ENCODE measurements around the gene RPL21. TPM values are rescaled to one million over a fixed set of nuclear protein-coding genes. Genes with fewer than 3 reads are reported as not detected.

RPL21 gene
- total RNA-seq, 1 experiment from 2014 or later: 711 TPM

DNA sequence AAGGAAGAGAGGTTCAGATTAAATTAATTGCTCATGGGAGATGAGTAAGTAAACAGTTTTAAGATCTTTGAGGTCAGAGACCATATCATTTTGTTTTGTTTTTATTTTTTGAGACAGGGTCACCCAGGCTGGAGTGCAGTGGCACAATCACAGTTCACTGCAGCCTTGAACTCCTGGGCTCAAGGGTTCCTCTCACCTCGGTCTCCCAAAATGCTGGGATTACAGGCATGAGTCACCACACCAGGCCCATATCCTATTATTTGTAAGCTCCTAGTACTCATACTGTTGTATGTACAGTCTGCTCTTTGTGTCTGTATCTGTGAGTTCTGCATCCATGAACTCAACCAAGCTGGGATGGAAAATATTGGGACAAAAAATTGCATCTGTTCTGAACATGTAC lies 13.3 kb downstream of the RPL21 start:
- TF ChIP-seq, protein P1, sequence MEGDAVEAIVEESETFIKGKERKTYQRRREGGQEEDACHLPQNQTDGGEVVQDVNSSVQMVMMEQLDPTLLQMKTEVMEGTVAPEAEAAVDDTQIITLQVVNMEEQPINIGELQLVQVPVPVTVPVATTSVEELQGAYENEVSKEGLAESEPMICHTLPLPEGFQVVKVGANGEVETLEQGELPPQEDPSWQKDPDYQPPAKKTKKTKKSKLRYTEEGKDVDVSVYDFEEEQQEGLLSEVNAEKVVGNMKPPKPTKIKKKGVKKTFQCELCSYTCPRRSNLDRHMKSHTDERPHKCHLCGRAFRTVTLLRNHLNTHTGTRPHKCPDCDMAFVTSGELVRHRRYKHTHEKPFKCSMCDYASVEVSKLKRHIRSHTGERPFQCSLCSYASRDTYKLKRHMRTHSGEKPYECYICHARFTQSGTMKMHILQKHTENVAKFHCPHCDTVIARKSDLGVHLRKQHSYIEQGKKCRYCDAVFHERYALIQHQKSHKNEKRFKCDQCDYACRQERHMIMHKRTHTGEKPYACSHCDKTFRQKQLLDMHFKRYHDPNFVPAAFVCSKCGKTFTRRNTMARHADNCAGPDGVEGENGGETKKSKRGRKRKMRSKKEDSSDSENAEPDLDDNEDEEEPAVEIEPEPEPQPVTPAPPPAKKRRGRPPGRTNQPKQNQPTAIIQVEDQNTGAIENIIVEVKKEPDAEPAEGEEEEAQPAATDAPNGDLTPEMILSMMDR (conservative IDR thresholded peaks at IDR 0.05): no peak
- no peak for TF ChIP-seq EZH2 (IDR thresholded peaks at IDR 0.05; ENCODE audit: low read depth)
- H3K36me3 ChIP-seq (ENCODE audit: low read depth): no peaks in the 10 kb centered on the region
- H3K79me2 ChIP-seq (ENCODE audit: low read depth): no peaks in the 10 kb centered on the region
- POLR2A ChIA-PET (ENCODE audit: unreplicated experiment): interaction anchor here (0.6 kb wide), 1 partner anchor 14 kb away, joined by 3 read pairs; no protein-coding TSS in a partner anchor
- no peaks in the 10 kb centered on the region for H3K9me3 ChIP-seq (ENCODE audit: insufficient read depth, low read depth)
- H3K27me3 ChIP-seq (ENCODE audit: insufficient read depth, low read depth): no peaks in the 10 kb centered on the region
- CTCF ChIA-PET: no interaction called here
- intact Hi-C loops (cut with micrococcal nuclease; ENCODE audit: unreplicated experiment): no loop called here
- no TSS peak for BruUV-seq (replicated peaks)
- H3K27ac ChIP-seq: no peak overlapping the region
- peaks cover 48% of the 10 kb centered on the region for H3F3A ChIP-seq (ENCODE audit: insufficient read depth, low read depth)
- H2AFZ ChIP-seq: no peak overlapping the region
- H3K9me2 ChIP-seq (ENCODE audit: insufficient read depth): no peaks in the 10 kb centered on the region
- DNase-seq: no peak
- H3K4me2 ChIP-seq: no peak overlapping the region
- no peak overlapping the region for H3K4me3 ChIP-seq
- peaks cover 29% of the 10 kb centered on the region for H3K4me1 ChIP-seq (replicated peaks; ENCODE audit: insufficient read depth)
- no peaks in the 10 kb centered on the region for H4K20me1 ChIP-seq (ENCODE audit: insufficient read depth)

DNA sequence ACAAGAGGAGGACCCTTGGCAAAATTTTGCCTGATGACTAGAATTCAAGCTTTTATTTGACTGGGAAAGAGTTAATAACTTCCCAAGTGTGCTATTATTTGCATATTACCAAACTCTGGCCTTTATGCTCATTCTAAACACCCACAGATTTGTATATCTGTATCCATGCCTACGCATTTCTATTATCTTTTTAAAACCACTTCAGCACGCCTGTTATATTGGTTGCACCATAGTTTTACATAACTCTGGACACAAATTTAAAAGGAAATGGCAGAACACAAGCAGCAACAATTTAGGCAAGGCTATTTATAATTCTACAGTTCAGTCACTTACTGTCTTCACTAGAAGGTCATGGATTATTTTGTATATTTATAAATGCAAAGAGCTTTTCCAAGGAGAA lies 15.6 kb downstream of the RPL21 start:
- TF ChIP-seq EZH2 (IDR thresholded peaks at IDR 0.05; ENCODE audit: low read depth): no peak
- TF ChIP-seq, protein P1 (conservative IDR thresholded peaks at IDR 0.05): no peak
- intact Hi-C loops (cut with micrococcal nuclease; ENCODE audit: unreplicated experiment): no loop called here
- no peaks in the 10 kb centered on the region for H3K36me3 ChIP-seq (ENCODE audit: low read depth)
- H2AFZ ChIP-seq: no peak overlapping the region
- no peaks in the 10 kb centered on the region for H4K20me1 ChIP-seq (ENCODE audit: insufficient read depth)
- H3F3A ChIP-seq (ENCODE audit: insufficient read depth, low read depth): peaks cover 35% of the 10 kb centered on the region; the same call in 1 of the 2 replicates
- no peaks in the 10 kb centered on the region for H3K9me3 ChIP-seq (ENCODE audit: insufficient read depth, low read depth)
- POLR2A ChIA-PET (ENCODE audit: unreplicated experiment): no interaction called here
- H3K4me1 ChIP-seq (replicated peaks; ENCODE audit: insufficient read depth): peaks cover 22% of the 10 kb centered on the region
- no peaks in the 10 kb centered on the region for H3K79me2 ChIP-seq (ENCODE audit: low read depth)
- no peak overlapping the region for H3K4me3 ChIP-seq
- no peaks in the 10 kb centered on the region for H3K27me3 ChIP-seq (ENCODE audit: insufficient read depth, low read depth)
- no peak overlapping the region for H3K27ac ChIP-seq
- DNase-seq: no peak
- BruUV-seq (replicated peaks): no TSS peak
- CTCF ChIA-PET: interaction anchor here (0.6 kb wide), 1 partner anchor 12 kb away, joined by 8 read pairs; no protein-coding TSS in a partner anchor
- no peaks in the 10 kb centered on the region for H3K9me2 ChIP-seq (ENCODE audit: insufficient read depth)
- no peak overlapping the region for H3K4me2 ChIP-seq

DNA sequence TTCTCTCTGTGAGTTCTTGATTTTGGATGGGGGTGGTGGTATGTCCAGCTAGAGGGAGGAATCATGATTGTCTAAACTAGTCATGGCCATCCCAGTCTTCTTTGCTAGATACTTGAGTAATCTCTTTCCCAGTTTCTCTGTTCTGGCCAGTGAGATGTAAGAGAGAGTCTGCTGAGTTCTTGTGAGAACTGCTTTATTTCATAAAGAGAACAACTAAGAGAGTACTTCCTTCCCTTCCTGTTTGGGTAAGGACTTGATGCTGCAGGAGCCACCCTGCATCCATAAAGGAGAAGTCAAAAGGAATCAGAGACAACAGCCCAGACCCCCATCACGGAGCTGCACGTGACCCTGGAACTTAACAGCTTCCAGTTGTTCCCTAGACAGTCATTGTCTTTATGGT lies 16.2 kb downstream of the RPL21 start:
- TF ChIP-seq, protein P1 (conservative IDR thresholded peaks at IDR 0.05): no peak
- TF ChIP-seq EZH2 (IDR thresholded peaks at IDR 0.05; ENCODE audit: low read depth): no peak
- no peaks in the 10 kb centered on the region for H4K20me1 ChIP-seq (ENCODE audit: insufficient read depth)
- H3K27ac ChIP-seq: no peak overlapping the region
- no peak overlapping the region for H3K4me2 ChIP-seq
- no peaks in the 10 kb centered on the region for H3K9me2 ChIP-seq (ENCODE audit: insufficient read depth)
- no TSS peak for BruUV-seq (replicated peaks)
- no peaks in the 10 kb centered on the region for H3K79me2 ChIP-seq (ENCODE audit: low read depth)
- no peaks in the 10 kb centered on the region for H3K27me3 ChIP-seq (ENCODE audit: insufficient read depth, low read depth)
- CTCF ChIA-PET: no interaction called here
- no peaks in the 10 kb centered on the region for H3K36me3 ChIP-seq (ENCODE audit: low read depth)
- no peak for DNase-seq
- H3F3A ChIP-seq (ENCODE audit: insufficient read depth, low read depth): peaks cover 29% of the 10 kb centered on the region; the same call in 1 of the 2 replicates
- no peak overlapping the region for H2AFZ ChIP-seq
- peaks cover 25% of the 10 kb centered on the region for H3K4me1 ChIP-seq (replicated peaks; ENCODE audit: insufficient read depth)
- intact Hi-C loops (cut with micrococcal nuclease; ENCODE audit: unreplicated experiment): no loop called here
- H3K9me3 ChIP-seq (ENCODE audit: insufficient read depth, low read depth): no peaks in the 10 kb centered on the region
- H3K4me3 ChIP-seq: no peak overlapping the region
- POLR2A ChIA-PET (ENCODE audit: unreplicated experiment): no interaction called here
